ENCODE results near the gene EPN2.

Gene EPN2

GRCh38 chr17:19238167-19238505 is 970 bp downstream of the EPN2 start:
- in situ Hi-C loops (cut with HindIII; ENCODE audit: low sequenced_read_pairs), result no loop called here

GRCh38 chr17:19239544-19239943 is 2.4 kb downstream of the EPN2 start:
- in situ Hi-C loops (cut with HindIII; ENCODE audit: low sequenced_read_pairs), result no loop called here

GRCh38 chr17:19242323-19242722 is 5.2 kb downstream of the EPN2 start:
- in situ Hi-C loops (cut with HindIII; ENCODE audit: low sequenced_read_pairs), result no loop called here

- in situ Hi-C loops (cut with HindIII; ENCODE audit: low sequenced_read_pairs), result no loop called here
These were observed 5.8 kb downstream of the EPN2 start for GRCh38 chr17:19242926-19243325.

GRCh38 chr17:19243838-19244237 is 6.7 kb downstream of the EPN2 start:
- in situ Hi-C loops (cut with HindIII; ENCODE audit: low sequenced_read_pairs), result no loop called here

- in situ Hi-C loops (cut with HindIII; ENCODE audit: low sequenced_read_pairs), result no loop called here
These were observed 7.2 kb downstream of the EPN2 start for GRCh38 chr17:19244357-19244756.

- in situ Hi-C loops (cut with HindIII; ENCODE audit: low sequenced_read_pairs), result no loop called here
These were observed 7.6 kb downstream of the EPN2 start for GRCh38 chr17:19244781-19245180.

- in situ Hi-C loops (cut with HindIII; ENCODE audit: low sequenced_read_pairs), result no loop called here
These were observed 10.3 kb downstream of the EPN2 start for GRCh38 chr17:19247473-19247872.

GRCh38 chr17:19248151-19248927 is 11.2 kb downstream of the EPN2 start:
- in situ Hi-C loops (cut with HindIII; ENCODE audit: low sequenced_read_pairs), result no loop called here

GRCh38 chr17:19248928-19249574 is 11.9 kb downstream of the EPN2 start:
- in situ Hi-C loops (cut with HindIII; ENCODE audit: low sequenced_read_pairs), result no loop called here

- in situ Hi-C loops (cut with HindIII; ENCODE audit: low sequenced_read_pairs), result no loop called here
These were observed 12.5 kb downstream of the EPN2 start for GRCh38 chr17:19249681-19250080.

- in situ Hi-C loops (cut with HindIII; ENCODE audit: low sequenced_read_pairs), result no loop called here
These were observed 13.4 kb downstream of the EPN2 start for GRCh38 chr17:19250421-19251173.

- in situ Hi-C loops (cut with HindIII; ENCODE audit: low sequenced_read_pairs), result no loop called here
These were observed 15.9 kb downstream of the EPN2 start for GRCh38 chr17:19253112-19253511.

- in situ Hi-C loops (cut with HindIII; ENCODE audit: low sequenced_read_pairs), result no loop called here
These were observed 17.5 kb downstream of the EPN2 start for GRCh38 chr17:19254651-19255050.

- in situ Hi-C loops (cut with HindIII; ENCODE audit: low sequenced_read_pairs), result no loop called here
These were observed 18.1 kb downstream of the EPN2 start for GRCh38 chr17:19255279-19255678.

- in situ Hi-C loops (cut with HindIII; ENCODE audit: low sequenced_read_pairs), result no loop called here
These were observed 21.2 kb downstream of the EPN2 start for GRCh38 chr17:19258371-19258770.

GRCh38 chr17:19260958-19261357 is 23.8 kb downstream of the EPN2 start:
- in situ Hi-C loops (cut with HindIII; ENCODE audit: low sequenced_read_pairs), result no loop called here

- in situ Hi-C loops (cut with HindIII; ENCODE audit: low sequenced_read_pairs), result no loop called here
These were observed 24.3 kb downstream of the EPN2 start for GRCh38 chr17:19261426-19261825.

GRCh38 chr17:19262650-19263631 is 25.8 kb downstream of the EPN2 start:
- in situ Hi-C loops (cut with HindIII; ENCODE audit: low sequenced_read_pairs), result no loop called here

GRCh38 chr17:19263641-19264051 is 26.5 kb downstream of the EPN2 start:
- in situ Hi-C loops (cut with HindIII; ENCODE audit: low sequenced_read_pairs), result no loop called here

GRCh38 chr17:19264268-19264667 is 27.1 kb downstream of the EPN2 start:
- in situ Hi-C loops (cut with HindIII; ENCODE audit: low sequenced_read_pairs), result no loop called here
